ENCODE measurements around the gene BDP1.

DNA sequence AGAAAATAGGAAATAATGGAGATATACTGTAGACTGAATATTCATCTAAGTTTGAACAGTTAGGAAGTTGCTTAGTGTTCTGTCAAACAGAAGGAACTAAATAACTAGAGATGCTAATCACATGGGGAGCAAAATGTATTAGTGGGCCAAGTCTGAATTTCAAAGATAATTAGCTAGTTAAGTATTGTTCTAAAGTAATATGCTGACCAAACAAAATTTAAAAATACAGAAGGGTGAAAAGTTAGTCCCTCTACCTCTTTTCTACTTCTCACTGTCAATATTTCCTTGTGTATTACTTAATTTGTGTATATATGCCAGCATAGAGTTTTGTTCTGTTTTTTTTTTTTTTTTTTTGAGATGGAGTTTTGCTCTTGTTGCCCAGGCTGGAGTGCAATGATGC lies 135.6 kb downstream of the BDP1 start:
- TF ChIP-seq EZH2 (IDR thresholded peaks at IDR 0.05; ENCODE audit: borderline replicate concordance, low read depth, low read length, poor library complexity, severe bottlenecking) (no peak), CTCF (conservative IDR thresholded peaks at IDR 0.05; ENCODE audit: low read depth, low read length) (no peak)
